ENCODE results near the gene RBM41.
"Not testable (repeated sequence)": the region's sequence is repeated elsewhere in the genome, so short reads cannot be mapped to it uniquely, and the experiment has no call there.

RBM41 gene

DNA sequence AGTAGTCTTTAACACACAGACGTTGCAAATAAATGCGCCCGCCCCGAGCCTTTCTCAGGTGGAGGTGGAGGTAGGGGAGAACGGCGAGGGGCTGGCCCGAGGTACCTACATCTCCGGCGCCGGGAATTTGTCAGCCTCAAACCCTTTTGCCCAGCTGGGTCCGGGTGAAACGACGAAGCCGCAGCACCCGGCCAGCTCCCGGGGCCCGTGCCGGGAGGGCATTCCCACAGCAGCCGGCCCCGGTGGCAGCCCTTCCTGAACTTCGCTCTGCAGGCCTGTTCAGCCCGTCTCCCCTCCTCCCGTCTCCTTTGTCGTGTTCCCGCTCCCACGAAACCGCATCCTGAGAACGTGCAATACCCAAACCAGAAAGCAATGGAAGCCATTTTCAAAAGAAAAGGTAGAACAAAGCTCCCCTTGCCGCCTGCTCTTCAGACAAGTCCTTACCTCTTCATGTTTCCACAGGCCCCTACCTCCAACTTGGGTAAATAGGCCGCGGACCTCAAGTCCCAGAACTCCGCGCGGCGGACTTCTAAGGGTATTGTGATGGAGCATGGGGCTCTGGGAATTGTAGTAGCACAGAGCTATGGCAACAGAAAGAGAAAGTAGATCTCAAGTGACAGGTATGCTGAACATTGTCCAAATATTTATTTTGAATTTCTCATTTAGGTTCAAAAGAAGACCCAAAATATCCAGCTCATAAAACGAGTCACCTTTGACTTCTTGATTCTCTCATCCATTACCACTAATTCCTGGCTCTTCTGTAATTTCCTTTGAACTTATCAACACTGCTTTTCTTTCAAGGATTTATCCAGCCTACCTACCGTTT, at the start of gene RBM41:
TSS of gene RBM41 (minus strand) at position 501 of the 826 bp plus-strand sequence. CDS start at position 452, 49 bp downstream.
- peak; percentile 80 for DNase-seq

DNA sequence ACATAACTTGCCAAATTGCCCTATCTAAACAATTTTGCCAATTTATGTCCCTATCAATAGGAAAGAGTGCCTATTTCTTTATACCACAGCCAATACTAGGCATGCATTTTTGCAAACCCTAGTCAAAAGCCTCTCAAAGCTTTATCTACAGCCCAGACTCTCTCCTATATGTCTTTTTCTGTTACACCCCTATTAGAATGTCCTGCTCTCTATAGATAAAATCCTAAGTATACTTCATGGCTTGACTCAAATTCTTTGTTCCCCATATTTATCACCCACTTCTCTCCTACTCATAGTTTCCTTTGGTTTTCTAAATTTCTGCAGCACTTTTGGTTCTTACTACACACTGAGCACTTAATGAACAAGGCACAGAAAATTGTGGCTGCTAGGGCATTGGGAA, 49.6 kb upstream of the RBM41 start:
- DNase-seq, result no peak

DNA sequence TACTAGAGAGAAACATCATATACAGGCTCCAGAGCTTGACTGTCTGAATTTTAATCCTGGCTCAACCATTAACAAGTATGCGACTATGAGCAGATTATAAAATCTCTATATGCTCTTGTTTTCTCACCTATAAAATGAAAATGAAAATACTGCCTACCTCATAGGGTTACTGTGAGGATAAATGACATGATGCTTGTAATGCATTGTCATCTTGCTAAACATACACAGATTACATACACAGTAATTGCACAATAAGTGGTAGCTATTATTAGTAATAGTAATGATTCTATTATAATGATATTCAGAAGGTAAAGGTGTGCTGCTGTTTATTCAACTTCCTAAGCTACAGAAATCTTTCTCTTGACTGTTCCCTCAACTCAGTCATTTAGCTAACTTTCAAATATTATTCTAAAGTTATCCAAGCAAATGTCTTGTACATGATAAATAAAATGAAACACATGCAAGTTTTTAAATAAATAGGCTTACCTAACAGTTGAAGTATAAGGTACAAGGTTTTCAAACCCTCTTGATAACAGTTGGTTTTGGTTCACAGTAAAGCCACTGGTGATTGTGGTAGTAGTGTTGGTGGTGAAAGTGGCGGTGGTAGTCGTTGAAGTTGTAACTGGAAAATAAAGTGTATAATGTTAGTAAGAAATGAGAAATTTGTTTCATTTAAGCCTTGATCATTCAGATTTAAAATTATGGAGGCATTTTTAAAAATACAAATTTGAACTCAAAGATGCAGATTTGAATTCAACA, 48.7 kb upstream of the RBM41 start:
- no peak for DNase-seq

DNA sequence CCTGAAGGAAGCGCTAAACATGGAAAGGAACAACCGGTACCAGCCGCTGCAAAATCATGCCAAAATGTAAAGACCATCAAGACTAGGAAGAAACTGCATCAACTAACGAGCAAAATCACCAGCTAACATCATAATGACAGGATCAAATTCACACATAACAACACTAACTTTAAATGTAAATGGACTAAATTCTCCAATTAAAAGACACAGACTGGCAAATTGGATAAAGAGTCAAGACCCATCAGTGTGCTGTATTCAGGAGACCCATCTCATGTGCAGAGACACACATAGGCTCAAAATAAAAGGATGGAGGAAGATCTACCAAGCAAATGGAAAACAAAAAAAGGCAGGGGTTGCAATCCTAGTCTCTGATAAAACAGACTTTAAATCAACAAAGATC, 39.0 kb upstream of the RBM41 start:
- DNase-seq, result not testable (repeated sequence)

DNA sequence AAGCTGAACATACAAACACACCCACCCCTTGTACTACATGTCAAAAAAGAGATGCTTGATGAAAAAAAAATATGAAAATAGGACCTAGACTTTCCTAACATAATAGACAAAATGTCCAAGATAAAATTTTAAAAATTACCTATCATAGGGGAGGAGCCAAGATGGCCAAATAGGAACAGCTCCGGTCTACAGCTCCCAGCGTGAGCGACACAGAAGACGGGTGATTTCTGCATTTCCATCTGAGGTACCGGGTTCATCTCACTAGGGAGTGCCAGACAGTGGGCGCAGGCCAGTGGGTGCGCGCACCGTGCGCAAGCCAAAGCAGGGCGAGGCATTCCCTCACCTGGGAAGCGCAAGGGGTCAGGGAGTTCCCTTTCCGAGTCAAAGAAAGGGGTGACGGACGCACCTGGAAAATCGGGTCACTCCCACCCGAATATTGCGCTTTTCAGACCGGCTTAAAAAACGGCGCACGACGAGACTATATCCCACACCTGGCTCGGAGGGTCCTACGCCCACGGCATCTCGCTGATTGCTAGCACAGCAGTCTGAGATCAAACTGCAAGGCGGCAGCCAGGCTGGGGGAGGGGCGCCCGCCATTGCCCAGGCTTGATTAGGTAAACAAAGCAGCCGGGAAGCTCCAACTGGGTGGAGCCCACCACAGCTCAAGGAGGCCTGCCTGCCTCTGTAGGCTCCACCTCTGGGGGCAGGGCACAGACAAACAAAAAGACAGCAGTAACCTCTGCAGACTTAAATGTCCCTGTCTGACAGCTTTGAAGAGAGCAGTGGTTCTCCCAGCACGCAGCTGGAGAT, 37.2 kb upstream of the RBM41 start:
- DNase-seq, result not testable (repeated sequence)

DNA sequence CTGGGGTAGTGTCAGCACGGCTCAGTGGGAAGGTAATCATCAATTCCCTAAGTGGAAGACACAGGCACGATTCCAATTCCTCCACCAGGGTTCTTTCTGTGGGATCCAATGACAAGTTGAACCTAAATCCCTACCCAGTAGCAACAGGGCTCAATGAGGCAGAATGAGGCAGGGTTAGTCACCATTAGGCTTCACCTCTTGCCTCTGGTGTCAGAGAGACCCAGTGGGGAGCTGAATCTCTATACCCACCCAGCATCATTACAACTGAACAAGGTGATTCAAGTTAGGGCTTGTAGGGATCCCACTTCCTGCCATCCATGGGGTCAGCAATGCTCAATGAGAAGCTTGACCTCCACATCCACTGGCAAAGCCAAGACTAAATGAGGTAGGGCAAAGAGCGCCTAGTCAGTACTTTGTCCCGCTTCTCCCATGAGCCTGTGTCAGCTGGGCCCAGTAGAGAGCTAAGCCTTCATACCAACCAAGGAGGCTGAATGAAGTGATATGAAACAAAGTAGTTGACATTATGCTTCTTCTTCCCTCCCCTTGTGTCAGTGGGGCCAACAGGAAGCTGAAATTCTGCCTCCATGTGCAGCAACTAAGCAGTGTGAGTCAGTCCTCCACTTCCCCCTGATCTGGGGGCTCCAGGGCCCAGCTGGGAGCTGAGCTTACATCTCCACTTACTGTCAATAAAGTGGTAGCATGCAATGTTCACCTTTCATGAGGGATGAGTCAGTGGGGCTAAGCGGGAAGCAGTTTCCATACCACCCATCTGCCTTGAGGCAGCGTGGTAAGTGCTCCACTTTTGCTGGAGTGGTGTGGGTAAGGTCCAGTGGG, 36.4 kb upstream of the RBM41 start:
- no peak for DNase-seq

DNA sequence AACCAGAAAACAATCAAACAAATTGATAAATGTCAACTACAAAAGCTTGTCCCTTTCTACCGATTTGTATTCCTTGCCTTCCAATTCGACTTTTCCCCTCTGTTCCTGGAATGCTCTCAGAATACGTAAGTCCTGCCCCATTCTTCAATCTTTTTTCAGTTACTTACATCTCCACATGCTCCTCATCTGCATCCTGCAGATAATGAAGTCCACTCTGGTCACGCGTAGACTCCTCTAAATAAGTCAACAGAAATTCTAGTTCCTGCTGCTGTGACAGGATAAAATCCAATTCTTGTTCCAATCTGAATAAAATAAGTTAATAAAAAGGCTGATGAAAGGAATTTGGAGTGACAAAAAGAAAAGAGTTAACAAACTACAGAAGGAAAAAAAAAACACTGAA, 34.4 kb upstream of the RBM41 start:
- no peak for DNase-seq

DNA sequence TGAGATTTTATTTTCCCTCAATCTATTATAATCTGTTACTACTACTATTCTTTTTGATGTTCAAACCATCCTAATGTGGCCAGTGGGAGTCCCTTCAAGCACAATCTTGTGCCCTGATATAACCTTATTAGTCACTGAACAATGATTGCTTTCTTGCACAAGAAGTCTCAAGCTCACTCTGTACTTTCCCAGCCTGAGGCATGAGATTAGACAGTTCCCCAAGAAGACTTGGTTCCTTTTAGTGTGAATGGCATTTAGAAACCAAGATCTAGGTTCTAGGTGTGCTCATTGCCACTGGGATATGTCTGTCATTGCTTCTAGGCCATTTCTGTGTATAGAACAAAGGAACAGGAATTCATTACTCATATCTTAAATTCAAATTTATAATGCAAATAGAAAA, 28.0 kb upstream of the RBM41 start:
- no peak for DNase-seq

DNA sequence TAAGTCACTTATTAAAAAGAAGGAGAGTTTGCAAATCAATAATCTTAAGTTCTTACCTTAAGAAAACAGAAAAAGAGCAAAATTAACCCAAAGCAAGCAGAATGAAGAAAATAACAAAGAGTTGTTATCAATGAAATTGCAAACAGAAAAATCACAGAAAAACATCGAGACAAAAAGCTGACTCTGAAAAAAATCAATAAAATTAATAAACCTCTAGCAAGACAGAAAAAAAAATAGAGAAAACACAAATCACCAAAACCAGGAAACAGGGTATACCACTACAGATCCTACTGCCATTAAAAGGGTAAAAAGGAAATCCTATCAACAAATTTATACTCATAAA, 17.3 kb upstream of the RBM41 start:
- no peak for DNase-seq

DNA sequence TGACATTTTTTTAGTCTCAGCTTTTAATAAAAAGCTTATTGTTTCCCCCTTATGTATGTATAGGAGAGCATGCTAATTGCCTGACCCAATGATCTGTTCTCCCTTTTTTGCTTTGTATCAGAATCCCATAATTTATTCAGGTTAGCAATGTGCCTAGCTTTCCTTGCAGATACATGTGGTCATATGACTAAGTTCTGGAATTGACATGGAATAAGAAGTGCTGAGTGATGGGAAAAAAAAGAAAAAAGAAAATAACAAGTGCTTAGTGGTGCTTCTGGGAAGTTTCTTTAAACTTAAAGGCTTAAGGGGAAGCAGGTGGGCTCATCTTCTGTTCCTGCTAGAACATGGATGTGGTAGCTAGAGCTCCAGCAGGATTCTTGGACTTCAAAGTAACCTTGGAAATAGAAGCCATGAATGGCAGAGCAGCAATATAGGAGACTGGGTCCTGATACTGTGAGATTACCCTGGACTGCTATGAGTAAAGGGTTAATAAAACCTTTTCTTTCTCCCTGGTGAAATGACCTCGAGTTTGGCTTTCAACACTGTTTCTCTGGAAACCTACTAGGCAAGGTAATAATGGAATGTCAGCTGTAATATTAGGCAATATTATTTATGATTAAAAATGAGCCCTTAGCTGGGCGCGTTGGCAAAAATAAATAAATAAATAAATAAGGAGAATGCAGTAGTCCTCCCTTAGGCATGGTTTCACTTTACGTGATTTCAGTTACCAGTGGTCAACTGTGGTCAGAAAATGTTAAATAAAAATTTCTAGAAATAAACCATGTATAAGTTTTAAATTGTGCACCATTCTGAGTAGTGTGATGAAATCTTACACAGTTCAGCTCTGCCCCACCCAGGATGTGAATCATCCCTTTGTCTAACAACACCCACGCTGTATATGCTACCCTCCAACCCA, 16.7 kb upstream of the RBM41 start:
- DNase-seq, result no peak

DNA sequence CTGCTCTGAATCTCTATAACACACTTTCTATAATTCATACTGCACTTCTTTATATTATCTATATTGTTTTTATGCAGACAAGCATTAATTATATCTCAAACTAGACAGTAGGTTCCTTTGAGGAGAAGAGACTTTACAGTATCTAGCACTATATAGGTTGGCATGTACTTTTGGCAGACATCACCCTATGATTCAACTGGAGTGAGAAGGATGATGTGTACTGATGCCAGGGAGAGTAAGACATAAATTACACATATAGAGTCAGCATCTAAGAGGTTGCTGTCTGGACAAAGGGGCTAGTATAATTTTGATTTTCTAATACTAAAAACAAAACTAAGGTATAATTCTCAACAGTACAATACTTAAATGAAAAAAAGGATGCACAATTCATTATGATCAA, 5.1 kb upstream of the RBM41 start:
- no peak for DNase-seq

DNA sequence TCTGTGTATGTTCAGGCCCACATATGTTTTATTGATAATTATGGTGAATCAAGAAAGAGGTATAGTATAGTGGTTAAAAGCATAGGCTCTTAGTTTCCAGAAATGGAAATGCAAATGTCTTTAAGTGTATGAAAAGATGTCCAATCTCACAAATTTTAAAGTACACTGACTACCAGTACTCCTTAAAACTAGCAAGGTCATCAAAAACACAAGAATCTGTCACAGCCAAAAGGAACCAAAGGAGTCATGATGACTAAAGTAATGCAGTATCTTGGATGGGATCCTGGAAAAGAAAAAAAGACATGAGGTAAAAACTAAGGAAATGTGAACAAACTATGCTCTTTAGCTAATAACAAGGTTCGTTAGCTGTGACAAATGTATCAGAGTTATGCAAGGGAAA, 661 bp upstream of the RBM41 start:
- no peak for DNase-seq

DNA sequence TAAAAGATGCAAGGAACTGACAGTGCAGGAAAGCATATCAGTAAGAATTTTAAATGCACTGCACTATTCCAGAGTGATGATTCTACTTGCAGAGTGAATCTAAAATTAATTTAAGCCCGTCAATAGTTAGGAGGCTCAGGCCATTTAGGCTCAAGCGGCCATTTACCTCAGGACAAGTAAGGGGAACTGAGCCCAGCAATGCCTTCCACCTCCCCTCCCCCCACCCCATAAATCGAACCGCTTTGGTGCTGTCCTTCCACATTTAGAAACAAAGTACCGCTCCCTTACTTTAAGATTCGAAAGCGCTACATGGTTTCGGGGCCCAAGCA, 665 bp downstream of the RBM41 start:
- peak; percentile 20 for DNase-seq

DNA sequence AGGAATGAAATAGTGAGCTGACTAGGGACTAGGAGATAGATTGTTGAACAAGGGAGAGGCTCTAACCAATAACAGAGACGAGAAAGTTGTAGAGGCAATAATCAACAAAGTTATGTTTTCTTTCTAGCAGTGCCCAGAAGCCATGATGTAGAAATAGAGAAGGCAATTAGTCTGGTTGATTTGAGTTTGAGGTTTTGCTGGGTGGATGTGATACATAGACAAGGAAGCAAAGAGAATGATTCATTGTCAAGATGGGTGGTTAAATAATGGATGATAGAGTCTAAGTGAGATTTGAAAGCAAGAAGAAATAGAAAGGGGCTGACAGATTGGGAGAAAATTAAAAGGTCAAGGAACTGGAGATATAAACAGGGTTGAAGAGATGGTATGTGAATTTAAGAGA, 11.2 kb downstream of the RBM41 start:
- no peak for DNase-seq

DNA sequence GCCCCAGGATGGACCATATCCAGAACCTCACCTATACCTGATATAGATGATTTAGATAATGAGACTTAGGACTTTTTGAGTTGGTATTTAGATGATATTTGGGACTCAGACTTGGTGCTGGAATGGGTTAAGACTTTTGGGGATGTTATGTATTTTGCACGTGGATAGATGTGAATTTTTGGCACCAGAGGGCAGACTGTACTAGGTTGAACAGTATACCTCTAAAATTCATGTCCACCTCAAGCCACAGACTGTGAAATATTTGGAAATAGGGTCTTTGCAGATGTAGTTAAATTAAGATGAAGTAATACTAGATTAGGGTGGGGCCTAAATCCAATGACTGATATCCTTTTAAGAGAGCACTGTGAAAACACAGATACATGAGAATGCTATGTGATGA, 15.6 kb downstream of the RBM41 start:
- DNase-seq, result no peak

DNA sequence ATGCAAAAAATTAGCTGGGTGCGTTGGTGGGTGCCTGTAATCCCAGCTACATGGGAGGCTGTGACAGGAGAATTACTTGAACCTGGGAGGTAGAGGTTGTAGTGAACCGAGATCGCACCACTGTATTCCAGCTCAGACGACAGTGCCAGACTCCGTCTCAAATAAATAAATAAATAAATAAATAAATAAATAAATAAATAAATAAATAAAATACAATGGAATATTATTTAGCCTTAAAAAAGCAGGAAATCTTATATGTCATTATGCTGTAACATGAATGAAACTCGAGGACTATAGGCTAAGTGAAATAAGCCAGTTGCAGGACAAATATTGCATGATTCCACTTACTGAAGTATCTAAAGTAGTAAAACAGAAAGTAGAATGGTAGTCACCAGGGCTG, 42.5 kb downstream of the RBM41 start:
- DNase-seq, result no peak

DNA sequence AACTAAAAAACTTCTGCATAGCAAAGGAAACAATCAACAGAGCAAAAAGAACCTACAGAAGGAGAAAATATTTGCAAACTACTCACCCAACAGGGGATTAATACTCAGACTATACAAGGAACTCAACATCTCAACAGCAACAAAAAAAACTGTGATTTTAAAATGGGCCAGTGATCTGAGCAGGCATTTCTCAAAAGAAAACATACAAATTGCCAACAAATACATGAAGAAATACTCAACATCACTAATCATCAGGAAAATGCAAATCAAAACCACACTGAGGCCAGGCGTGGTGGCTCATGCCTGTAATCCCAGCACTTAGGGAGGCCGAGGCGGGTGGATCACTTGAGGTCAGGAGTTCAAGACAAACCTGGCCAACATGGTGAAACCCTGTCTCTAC, 60.9 kb downstream of the RBM41 start:
- not testable (repeated sequence) for DNase-seq

DNA sequence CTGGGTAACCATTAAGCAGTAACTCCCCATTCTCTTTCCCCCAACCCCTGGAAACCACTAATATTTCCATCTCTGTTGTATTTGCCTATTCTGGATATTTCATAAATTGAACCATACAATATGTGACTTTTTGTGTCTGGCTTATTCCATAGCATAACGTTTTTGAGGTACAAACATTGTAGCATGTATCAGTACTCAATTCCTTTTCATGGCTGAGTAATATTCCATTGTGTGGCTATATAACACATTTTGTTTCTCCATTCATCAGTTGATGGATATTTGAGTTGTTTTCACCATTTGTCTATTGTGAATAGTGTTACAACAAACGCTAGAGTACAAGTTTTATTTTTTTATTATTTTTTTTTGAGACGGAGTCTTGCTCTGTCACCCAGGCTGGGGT, 63.6 kb downstream of the RBM41 start:
- no peak for DNase-seq

DNA sequence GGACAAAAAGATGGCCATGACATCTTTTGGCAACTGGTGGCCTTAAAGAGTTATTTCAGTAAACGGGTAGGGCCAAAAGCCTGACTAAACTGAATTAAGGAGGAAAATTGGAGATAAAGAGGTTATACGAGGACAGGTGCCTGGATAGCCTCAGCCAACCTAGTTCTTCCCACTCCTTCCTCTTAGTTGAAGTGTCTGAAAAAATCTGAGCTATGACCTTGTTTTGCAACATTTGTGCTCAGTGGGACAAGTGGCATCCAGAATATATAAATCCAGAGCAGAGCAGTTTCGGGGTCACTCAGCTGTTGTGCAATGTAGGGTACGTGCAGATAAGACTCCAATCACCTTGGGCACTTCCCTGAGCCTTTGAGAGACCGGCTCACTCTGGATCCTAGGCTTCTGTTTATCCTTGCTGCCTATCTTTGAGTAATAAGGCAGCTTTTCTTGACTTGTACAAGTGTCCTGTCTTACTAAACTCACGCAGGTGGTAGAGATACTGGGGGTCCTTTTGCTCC, 68.4 kb downstream of the RBM41 start:
- no peak for DNase-seq

DNA sequence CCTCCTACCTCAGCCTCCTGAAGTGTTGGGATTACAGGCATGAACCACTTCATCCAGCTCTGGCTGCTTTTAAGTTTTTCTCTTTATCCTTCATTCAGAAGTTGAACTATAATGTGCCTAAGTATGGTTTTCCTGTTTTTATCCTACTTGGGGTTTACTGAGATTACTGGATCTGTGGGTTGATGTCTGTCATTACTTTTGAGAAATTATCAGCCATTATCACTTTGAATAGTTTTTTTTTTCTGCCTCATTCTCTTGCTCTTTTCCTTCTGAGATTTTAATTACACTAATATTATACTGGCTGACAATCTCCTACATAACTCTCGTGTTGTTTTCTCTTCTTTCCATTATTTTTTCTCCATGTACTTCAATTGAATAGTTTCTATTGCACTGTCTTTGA, 71.0 kb downstream of the RBM41 start:
- no peak for DNase-seq

DNA sequence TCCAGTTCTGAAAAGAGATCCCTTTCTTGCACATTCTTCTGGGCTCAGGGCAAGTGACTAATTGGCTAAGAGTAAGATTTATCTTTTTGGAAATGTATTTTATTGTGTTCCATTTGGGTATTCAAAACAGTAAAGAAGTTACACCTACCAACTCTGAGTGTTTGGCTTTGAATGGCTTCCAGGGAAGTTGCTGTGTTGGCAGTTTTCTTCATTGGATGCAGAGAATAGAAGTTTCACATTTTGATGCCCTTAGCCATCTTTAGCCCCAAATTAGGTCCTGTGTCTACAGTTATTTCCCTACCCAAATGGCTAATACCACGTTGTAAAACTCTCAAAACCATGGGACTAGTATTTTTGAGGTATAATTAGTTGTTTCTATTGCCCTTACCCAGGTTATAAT, 88.9 kb downstream of the RBM41 start:
- DNase-seq, result no peak

DNA sequence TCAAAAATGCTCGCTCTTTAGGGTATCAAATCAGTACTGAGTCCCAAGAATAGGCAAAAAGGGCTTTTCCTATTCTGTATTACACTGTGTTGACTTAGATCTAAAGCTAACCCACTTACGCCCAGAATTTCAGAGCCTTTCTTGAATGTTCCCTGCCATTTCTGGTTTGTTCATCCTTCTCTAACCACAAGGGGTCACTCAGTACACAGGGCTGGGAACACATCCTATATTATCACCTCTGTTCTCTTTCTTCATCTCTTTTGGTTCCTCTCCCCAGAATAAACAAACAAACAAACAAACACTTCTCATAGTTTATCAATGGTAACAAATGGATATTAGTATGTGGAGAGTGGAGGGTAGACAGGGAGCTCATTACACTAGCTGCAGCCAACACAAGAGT, 93.1 kb downstream of the RBM41 start:
- no peak for DNase-seq
